SK-MEL-5 (cell line): Measurements from ENCODE around the gene RAD51. TPM values are rescaled to one million over a fixed set of nuclear protein-coding genes. Genes with fewer than 3 reads are reported as not detected.
"Not testable (repeated sequence)": the region's sequence is repeated elsewhere in the genome, so short reads cannot be mapped to it uniquely, and the experiment has no call there.

Source experiments
- DNase-seq: peaks from one replicate; pipeline ENCODE4 v3.0.0-alpha.2; 2016; ENCODE audit warnings: low read depth, low spot score
- in situ Hi-C: cut with HindIII; loops from 2 replicates; pipeline ENCODE4 v1.10.0; 2016; ENCODE audit warnings: low sequenced_read_pairs, high pct_unique_total_duplicates, low pct_unique_long_range_greater_than_20kb
- polyA plus RNA-seq, 2 experiments: library from polyadenylated mRNA; depleted of rRNA; stranded (reverse); fragments of >200 nt; gene quantifications; 2 replicates each; pipeline ENCODE4 v1.2.3, GENCODE V29; 2015
- total RNA-seq: library from RNA; depleted of rRNA; stranded (reverse); fragments of >200 nt; shearing (Covaris generic); gene quantifications from 2 replicates; pipeline ENCODE4 v1.2.3, GENCODE V29; 2014; rRNA removed

The RAD51 gene
- total RNA-seq: 5.1 and 7.0 TPM in 2 replicates
- 10.0 and 12.7 TPM in 2 replicates for polyA plus RNA-seq (2015; cell fraction: cytosol; rRNA removed)
- 6.3 and 6.7 TPM in 2 replicates for polyA plus RNA-seq (2015; cell fraction: nucleus; rRNA removed)

DNA sequence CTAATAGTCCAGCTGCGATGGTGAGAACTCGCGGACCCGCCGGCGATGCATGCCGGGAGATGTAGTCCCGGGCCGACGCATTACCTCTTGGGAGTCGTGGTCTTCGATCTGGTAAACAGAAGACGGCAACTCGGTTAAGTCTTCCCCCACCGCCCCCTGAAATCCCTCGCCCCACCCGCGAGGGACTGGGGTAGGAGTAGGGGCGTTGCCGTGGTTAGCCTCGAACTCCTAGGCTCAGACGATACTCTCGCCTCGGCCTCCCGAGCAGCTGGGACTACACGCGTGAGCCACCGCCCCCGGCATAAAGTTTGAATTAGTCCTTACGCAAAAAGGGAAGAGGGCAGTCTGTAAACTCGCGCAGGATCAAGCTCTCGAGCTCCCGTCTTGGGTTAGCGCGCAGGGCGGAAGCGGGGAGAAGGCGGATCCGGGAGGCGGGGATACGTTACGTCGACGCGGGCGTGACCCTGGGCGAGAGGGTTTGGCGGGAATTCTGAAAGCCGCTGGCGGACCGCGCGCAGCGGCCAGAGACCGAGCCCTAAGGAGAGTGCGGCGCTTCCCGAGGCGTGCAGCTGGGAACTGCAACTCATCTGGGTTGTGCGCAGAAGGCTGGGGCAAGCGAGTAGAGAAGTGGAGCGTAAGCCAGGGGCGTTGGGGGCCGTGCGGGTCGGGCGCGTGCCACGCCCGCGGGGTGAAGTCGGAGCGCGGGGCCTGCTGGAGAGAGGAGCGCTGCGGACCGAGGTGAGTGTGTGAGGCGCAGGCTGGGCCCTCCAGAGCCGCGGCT, at the start of gene RAD51:
Gene RAD51, plus strand, starts transcription at position 487 of the 781 bp plus-strand sequence. CDS start 3,585 bp downstream, outside the sequence.
- in situ Hi-C loops: no loop called here

DNA sequence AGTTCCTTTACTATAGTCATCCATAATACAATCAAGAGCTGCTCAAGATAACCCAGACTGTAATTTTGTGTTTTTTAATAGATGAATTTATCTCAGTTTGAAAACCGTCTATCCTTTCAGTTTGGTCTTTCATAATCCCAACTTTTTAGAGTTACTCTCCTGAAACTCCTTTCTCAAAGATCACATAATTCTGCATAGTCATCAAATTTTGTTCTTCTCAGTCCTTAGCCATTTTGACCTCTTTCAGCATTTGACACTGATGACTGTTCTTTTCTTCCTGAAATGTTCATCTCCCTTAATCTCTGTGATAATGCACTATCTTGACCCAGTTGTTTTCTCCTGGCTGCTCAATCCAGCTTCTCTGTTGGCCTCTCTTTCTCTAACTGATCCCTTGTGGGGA, 47.5 kb upstream of the RAD51 start:
- in situ Hi-C loops: no loop called here
- no peak for DNase-seq

More for the DNA sequence above, at the start of gene RAD51:
- peak; percentile 94 for DNase-seq

DNA sequence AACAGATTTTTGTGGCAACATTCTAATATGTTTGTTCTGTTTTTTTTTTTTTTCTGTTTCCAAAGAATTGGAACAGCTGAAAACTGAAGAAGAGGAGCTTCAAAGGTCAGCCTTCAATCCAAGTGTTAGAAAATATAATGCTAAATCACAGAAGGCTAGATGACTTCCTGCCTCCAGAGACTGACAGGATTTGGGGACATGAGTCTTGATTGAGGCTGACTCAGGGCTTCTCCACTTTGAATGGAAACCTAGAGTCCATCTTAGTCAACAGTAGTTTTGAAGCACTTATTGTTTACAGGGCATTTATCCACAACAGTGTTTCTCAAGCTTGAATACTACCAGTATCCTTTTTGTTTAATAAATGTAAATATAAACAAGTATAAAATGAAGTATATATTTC, 44.5 kb upstream of the RAD51 start:
- in situ Hi-C loops: no loop called here
- no peak for DNase-seq

GRCh38 chr15:40660686-40661085, 34.3 kb upstream of the RAD51 start:
- no peak for DNase-seq
- in situ Hi-C loops: no loop called here

DNA sequence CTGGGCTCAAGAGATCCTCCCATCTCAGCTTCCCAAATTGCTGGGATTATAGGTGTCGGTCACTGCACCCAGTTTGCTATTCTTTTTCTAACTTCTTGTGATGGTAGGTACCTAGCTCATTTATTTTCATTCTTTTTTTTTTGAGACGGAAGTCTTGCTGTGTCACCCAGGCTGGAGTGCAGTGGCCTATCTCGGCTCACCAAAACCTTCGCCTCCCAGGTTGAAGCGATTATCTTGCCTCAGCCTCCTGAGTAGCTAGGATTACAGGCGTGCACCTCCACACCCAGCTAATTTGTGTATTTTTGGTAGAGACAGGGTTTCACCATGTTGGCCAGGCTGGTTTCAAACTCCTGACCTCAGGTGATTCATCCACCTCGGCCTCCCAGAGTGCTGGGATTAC, 30.1 kb upstream of the RAD51 start:
- no peak for DNase-seq
- in situ Hi-C loops: no loop called here

DNA sequence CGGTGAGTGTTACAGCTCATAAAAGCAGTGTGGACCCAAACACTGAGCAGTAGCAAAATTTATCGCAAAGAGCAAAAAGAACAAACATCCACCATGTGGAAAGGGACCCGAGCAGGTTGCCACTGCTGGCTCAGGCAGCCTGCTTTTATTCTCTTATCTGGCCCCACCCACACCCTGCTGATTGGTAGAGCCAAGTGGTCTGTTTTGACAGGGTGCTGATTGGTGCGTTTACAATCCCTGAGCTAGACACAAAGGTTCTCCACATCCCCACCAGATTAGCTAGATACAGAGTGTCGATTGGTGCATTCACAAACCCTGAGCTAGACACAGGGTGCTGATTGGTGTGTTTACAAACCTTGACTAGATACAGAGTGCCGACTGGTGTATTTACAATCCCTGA, 18.7 kb upstream of the RAD51 start:
- in situ Hi-C loops, DNase-seq: not testable (repeated sequence)

DNA sequence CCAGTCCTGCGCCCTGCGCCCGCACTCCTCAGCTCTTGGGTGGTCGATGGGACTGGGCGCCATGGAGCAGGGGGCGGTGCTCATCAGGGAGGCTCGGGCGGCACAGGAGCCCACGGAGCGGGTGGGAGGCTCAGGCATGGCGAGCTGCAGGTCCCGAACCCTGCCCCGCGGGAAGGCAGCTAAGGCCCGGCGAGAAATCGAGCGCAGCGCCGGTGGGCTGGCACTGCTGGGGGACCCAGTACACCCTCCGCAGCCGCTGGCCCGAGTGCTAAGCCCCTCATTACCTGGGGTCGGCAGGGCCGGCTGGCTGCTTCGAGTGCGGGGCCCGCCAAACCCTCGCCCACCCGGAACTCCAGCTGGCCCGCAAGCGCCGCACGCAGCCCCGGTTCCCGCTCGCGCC, 18.1 kb upstream of the RAD51 start:
- in situ Hi-C loops, DNase-seq: not testable (repeated sequence)

DNA sequence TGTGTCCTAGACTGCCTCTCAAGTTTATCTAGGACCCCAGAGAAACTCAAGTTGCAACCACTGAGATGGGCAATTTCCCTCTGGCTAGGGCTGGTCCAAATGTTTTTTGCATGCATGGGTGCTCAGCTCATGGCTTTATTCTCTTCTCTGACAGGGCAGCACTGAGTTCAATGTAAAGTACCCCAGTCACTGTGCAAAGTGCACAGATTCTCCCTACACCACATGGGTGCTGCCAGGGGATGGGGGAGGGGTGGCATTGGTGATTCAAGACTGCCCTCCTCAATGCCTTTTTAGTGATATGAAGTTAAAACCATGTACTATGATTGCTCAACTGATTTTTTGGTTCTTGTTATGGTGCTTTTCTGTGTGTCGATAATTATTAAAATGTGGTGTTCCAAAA, 14.8 kb upstream of the RAD51 start:
- in situ Hi-C loops: no loop called here
- no peak for DNase-seq

DNA sequence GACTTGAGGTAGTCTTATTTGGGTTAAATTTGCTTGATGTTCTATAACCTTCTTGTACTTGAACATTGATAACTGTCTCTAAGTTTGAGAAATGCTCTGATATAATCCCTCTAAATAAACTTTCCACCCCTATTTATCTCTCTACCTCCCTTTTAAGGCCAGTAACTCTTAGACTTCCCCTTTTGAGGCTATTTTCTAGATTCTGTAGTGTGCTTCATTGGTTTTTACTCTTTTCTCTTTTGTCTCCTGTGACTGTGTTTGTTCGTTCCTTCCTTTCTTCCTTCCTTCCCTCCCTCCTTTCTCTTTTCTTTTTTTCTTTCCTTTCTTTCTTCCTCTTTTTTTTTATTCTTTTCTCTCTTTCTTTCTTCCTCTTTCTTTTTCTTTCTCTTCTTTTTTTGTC, 14.0 kb upstream of the RAD51 start:
- DNase-seq, in situ Hi-C loops: not testable (repeated sequence)

GRCh38 chr15:40684381-40684780, 10.6 kb upstream of the RAD51 start:
- in situ Hi-C loops: no loop called here
- DNase-seq: no peak

DNA sequence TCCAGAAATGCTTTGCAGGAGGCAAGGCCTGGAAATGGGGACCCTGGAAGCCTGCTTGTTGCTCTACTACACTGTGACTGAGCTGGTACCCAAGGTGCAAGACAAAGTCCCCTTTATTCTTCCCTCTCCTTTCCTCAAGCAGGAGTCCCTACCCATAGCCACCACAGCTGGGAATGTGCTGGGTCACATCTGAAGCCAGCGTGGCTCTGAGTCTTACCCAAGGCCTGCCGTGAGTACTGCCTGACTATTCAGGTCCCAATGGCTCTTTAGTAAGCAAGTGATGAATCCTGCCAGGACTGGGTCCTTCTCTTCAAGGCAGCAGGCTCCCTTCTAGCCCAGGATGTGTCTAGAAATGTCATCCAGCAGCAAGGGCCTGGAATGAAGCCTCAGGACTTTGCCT, 9.6 kb upstream of the RAD51 start:
- in situ Hi-C loops: no loop called here

GRCh38 chr15:40688932-40689799, 5.8 kb upstream of the RAD51 start:
- no peak for DNase-seq
- in situ Hi-C loops: no loop called here

More for the DNA sequence above, 9.6 kb upstream of the RAD51 start:
- no peak for DNase-seq

GRCh38 chr15:40691737-40692136, 3.2 kb upstream of the RAD51 start:
- in situ Hi-C loops: no loop called here
- DNase-seq: no peak

- DNase-seq: no peak
- in situ Hi-C loops: no loop called here
Measured at GRCh38 chr15:40693904-40694687, 878 bp upstream of the RAD51 start.

DNA sequence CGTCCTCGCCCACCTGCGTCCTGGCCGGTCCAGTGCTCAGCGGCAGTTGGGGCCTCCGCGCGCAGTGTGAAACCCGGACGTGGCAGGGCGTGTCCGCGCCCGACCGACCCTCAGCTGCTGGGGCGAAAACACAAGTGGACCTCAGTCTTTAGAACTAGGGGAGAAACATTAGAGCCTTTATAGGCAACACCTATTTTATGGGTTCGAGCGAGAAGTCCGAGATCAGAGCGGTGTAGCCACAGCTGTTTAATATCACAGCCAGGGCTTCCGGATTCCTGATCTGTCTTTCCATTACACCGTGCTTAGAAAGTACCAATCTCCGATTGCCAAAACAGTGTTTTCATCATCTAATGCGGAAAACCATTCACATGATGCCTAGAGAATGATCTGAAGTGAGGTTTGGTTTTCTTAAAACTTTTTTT, 506 bp downstream of the RAD51 start:
- in situ Hi-C loops: no loop called here
- no peak for DNase-seq

DNA sequence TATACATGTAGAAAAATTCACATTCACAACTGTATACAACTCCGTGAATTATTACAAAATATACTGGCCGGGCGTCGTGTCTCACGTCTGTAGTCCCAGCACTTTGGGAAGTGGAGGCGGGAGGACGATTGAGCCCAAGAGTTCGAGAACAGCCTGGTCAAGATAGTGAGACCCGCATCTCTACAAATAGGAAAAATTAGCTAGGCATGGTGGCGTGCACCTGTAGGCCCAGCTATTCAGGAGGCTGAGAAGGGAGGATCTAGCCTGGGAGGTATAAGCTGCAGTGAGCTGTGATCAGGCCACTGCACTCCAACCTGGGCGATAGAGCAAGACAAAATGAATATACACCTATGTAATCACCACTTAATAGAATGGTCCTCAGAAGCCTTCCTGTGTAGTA, 1.3 kb downstream of the RAD51 start:
- in situ Hi-C loops: no loop called here
- DNase-seq: no peak

- no peak for DNase-seq
- in situ Hi-C loops: no loop called here
Measured at GRCh38 chr15:40697916-40698315, 2.9 kb downstream of the RAD51 start.

DNA sequence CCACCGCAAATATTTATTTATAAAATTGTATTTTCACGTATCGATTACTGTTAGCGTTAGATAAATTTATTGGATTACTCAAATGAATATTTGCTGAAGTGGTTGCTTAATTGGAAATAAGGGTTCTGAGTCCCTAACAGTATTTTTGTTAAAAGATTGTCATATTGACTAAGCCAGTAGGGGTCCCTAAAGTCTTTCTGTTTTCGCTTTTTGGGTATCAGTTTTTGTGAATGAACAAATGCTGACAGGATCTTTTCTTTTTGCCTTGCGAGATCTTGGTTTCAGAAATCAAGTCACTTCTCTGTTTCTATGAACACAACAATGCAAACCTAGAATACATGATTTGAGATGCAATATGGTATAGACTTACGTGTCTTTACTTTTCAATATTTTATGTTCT, 7.1 kb downstream of the RAD51 start:
- peak; percentile 33 for DNase-seq

More for the DNA sequence above, 7.1 kb downstream of the RAD51 start:
- in situ Hi-C loops: no loop called here
